Sigmoid colon (tissue), 7 donors: ENCODE results near the gene ZNF76. TPM values are rescaled to one million over a fixed set of nuclear protein-coding genes. Genes with fewer than 3 reads are reported as not detected.
A peak's percentile ranks its signal among the peaks of the same experiment; 100 is the strongest.

Experiments
- DNase-seq: peaks from one replicate; pipeline ENCODE4 v3.0.0-alpha.2; 2019
- H3K27ac ChIP-seq, 4 donors: fragments of 200-600 bp; sonication (generic); one replicate each; pipeline ENCODE4 v1.5.1; 2016 to 2019; ENCODE audit warnings: mild to moderate bottlenecking in 1 of 4
- H3K27me3 ChIP-seq, 3 donors: fragments of 200-600 bp; sonication (generic); one replicate each; pipeline ENCODE4 v1.5.1; 2019; ENCODE audit warnings: mild to moderate bottlenecking in 1 of 3
- H3K36me3 ChIP-seq, 4 donors: fragments of 200-600 bp; sonication (generic); one replicate each; pipeline ENCODE4 v1.5.1; 2016 to 2019
- H3K4me1 ChIP-seq, 4 donors: fragments of 200-600 bp; sonication (generic); one replicate each; pipeline ENCODE4 v1.5.1; 2017 to 2019
- H3K4me3 ChIP-seq, 4 donors: fragments of 200-600 bp; sonication (generic); one replicate each; pipeline ENCODE4 v1.5.1; 2017 to 2019; ENCODE audit warnings: mild to moderate bottlenecking in 2 of 4, moderate library complexity in 1 of 4
- H3K9me3 ChIP-seq, 4 donors: fragments of 200-600 bp in 3 of 4; sonication (generic) in 3 of 4; one replicate each; pipeline versions ENCODE4 v1.5.1 to v1.6.1; 2013 to 2019
- EP300 ChIP-seq, 4 donors: sonication (generic); formaldehyde crosslinking; IDR thresholded peaks; one replicate each; pipeline ENCODE4 v1.6.1; 2017; ENCODE audit warnings: antibody characterized with exemption in 4 of 4
- POLR2A ChIP-seq, 2 donors: fragments of 450-650 bp; IDR thresholded peaks; one replicate each; pipeline ENCODE4 v1.6.1; 2016; ENCODE audit warnings: antibody characterized with exemption in 2 of 2, mild to moderate bottlenecking in 2 of 2, moderate library complexity in 2 of 2
- POLR2AphosphoS5 ChIP-seq, 4 donors: sonication (generic); formaldehyde crosslinking; IDR thresholded peaks; one replicate each; pipeline ENCODE4 v1.6.1; 2017; ENCODE audit warnings: antibody characterized with exemption in 4 of 4
- WGBS, 2 donors: extraction: QIAGEN DNeasy Blood & Tissue Kit; methylation state at CpG; one replicate each; pipeline ENCODE4 v1.1.7; 2013; 5-methylcytosine and 5-hydroxymethylcytosine counted together
- intact Hi-C: fragments of 100-400 bp; cut with DNase I; formaldehyde crosslinking; loops from one replicate; pipeline ENCODE4 v1.15.1; 2023
- polyA plus RNA-seq, 3 donors: library from polyadenylated mRNA; stranded (reverse); fragments of 200-250 nt; gene quantifications; one replicate each; pipeline ENCODE4 v1.2.3, GENCODE V29; 2013
- total RNA-seq, 4 donors: library from RNA; depleted of rRNA; stranded (reverse); fragments of >200 nt; gene quantifications; one replicate each; pipeline ENCODE4 v1.1.0, GENCODE V29; 2016
- TF ChIP-seq, protein P1 (sequence below), 4 experiments: fragments of 450-650 bp in 3 of 4; fragments of 200-600 bp in 1 of 4; IDR thresholded peaks; one replicate each; pipeline ENCODE4 v1.5.1; 2016 to 2019; ENCODE audit warnings: antibody characterized with exemption in 4 of 4, mild to moderate bottlenecking in 3 of 4, moderate library complexity in 2 of 4
- donor health status: healthy with polysubstance abuse.
- donor health status: Bipolar disorder and iron deficiency.
- donor health status: healthy.

The ZNF76 gene
- total and polyA plus RNA-seq, 7 donors: 14.3 to 59.8 (median 29.3) TPM

GRCh38 chr6:35240838-35241801 is 18.4 kb upstream of the ZNF76 start:
- no peak overlapping the region for H3K4me3 ChIP-seq
- H3K9me3 ChIP-seq: no peaks in the 10 kb centered on the region
- TF ChIP-seq, protein P1, sequence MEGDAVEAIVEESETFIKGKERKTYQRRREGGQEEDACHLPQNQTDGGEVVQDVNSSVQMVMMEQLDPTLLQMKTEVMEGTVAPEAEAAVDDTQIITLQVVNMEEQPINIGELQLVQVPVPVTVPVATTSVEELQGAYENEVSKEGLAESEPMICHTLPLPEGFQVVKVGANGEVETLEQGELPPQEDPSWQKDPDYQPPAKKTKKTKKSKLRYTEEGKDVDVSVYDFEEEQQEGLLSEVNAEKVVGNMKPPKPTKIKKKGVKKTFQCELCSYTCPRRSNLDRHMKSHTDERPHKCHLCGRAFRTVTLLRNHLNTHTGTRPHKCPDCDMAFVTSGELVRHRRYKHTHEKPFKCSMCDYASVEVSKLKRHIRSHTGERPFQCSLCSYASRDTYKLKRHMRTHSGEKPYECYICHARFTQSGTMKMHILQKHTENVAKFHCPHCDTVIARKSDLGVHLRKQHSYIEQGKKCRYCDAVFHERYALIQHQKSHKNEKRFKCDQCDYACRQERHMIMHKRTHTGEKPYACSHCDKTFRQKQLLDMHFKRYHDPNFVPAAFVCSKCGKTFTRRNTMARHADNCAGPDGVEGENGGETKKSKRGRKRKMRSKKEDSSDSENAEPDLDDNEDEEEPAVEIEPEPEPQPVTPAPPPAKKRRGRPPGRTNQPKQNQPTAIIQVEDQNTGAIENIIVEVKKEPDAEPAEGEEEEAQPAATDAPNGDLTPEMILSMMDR (IDR thresholded peaks at IDR 0.05): peak; percentile 84 to 97 (median 93)
- no peak for TF ChIP-seq POLR2AphosphoS5 (IDR thresholded peaks at IDR 0.05)
- peak overlapping the region in 1 of 4 donors; percentile 14 for H3K27ac ChIP-seq
- H3K27me3 ChIP-seq: no peaks in the 10 kb centered on the region
- intact Hi-C loops: loop anchor here (1.0 to 5.0 kb wide), 3 partner anchors 34 to 254 kb away; no protein-coding TSS in a partner anchor
- peaks cover 0 to 39% (median 34%) of the 10 kb centered on the region in 4 donors for H3K4me1 ChIP-seq
- WGBS, 2 donors: 42 to 50% methylated on average over 12 of the region's 12 CpGs
- DNase-seq: peak; percentile 82
- H3K36me3 ChIP-seq: peaks cover 0 to 26% (median 5%) of the 10 kb centered on the region in 4 donors

DNA sequence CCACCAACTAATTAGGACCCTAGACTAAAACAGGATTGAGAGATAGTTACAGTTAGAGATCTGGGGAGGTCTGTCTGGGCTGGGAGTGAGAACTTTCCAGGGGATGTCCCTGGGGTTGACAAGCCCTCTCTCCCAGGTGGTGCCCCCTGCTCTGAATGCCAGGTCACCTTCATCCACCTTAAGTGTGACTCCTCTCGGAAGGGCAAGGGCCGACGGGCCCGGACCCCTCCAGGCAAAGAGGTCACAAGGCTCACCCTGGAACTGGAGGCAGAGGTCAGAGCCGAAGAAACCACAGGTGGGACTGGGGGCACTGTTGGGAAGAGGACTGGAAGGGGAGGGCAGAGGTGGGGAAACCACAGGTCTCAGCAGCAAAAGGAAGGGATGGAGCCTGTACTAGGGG is 17.0 kb upstream of the ZNF76 start:
- DNase-seq: no peak
- intact Hi-C loops: loop anchor here (5.0 kb wide), 2 partner anchors 35 to 255 kb away; no protein-coding TSS in a partner anchor
- WGBS, 2 donors: 94 to 96% methylated on average over 5 of the region's 5 CpGs
- Histone ChIP-seq H3K27ac (no peak overlapping the region), H3K4me3 (no peak overlapping the region), H3K4me1 (peaks cover 0 to 32% (median 27%) of the 10 kb centered on the region in 4 donors), H3K27me3 (no peaks in the 10 kb centered on the region), H3K36me3 (peaks cover 0 to 32% (median 5%) of the 10 kb centered on the region in 4 donors), H3K9me3 (no peaks in the 10 kb centered on the region)
- TF ChIP-seq, protein P1 (IDR thresholded peaks at IDR 0.05): no peak
- TF ChIP-seq EP300 (IDR thresholded peaks at IDR 0.05): no peak
- no peak for TF ChIP-seq POLR2AphosphoS5 (IDR thresholded peaks at IDR 0.05)
- no peak for TF ChIP-seq POLR2A (IDR thresholded peaks at IDR 0.05)

DNA sequence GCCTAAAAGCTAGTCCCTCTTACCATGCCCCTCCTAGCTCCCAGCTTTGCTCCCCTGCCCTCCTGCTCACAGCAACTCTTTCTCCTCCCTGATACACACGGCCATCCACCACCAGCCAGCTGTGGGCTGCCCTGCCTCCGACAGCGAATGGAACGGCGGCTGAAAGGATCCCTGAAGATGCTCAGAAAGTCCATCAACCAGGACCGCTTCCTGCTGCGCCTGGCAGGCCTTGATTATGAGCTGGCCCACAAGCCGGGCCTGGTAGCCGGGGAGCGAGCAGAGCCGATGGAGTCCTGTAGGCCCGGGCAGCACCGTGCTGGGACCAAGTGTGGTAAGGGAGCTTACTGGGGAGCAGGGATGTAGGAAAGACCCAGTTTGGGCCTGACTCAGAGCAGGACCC is 16.6 kb upstream of the ZNF76 start:
- TF ChIP-seq POLR2AphosphoS5 (IDR thresholded peaks at IDR 0.05) (no peak), POLR2A (IDR thresholded peaks at IDR 0.05) (no peak), EP300 (IDR thresholded peaks at IDR 0.05) (no peak)
- TF ChIP-seq, protein P1 (IDR thresholded peaks at IDR 0.05): no peak
- no peak overlapping the region for H3K27ac ChIP-seq
- DNase-seq: no peak
- WGBS, 2 donors: 95 to 96% methylated on average over 13 of the region's 13 CpGs
- H3K4me3 ChIP-seq: no peak overlapping the region
- peaks cover 0 to 32% (median 25%) of the 10 kb centered on the region in 4 donors for H3K4me1 ChIP-seq
- intact Hi-C loops: loop anchor here (5.0 kb wide), 2 partner anchors 36 to 256 kb away; no protein-coding TSS in a partner anchor
- no peaks in the 10 kb centered on the region for H3K27me3 ChIP-seq
- peaks cover 0 to 32% (median 5%) of the 10 kb centered on the region in 4 donors for H3K36me3 ChIP-seq
- no peaks in the 10 kb centered on the region for H3K9me3 ChIP-seq

- Histone ChIP-seq H3K27ac (no peak overlapping the region), H3K4me3 (no peak overlapping the region), H3K36me3 (peaks cover 0 to 32% (median 5%) of the 10 kb centered on the region in 4 donors), H3K27me3 (no peaks in the 10 kb centered on the region), H3K9me3 (no peaks in the 10 kb centered on the region), H3K4me1 (peaks cover 0 to 32% (median 24%) of the 10 kb centered on the region in 4 donors)
- 69 to 86% methylated on average over 17 of the region's 17 CpGs for WGBS, 2 donors
- intact Hi-C loops: loop anchor here (5.0 kb wide), 2 partner anchors 36 to 256 kb away; no protein-coding TSS in a partner anchor
- no peak for DNase-seq
- no peak for TF ChIP-seq POLR2A (IDR thresholded peaks at IDR 0.05)
- TF ChIP-seq EP300 (IDR thresholded peaks at IDR 0.05): no peak
- TF ChIP-seq POLR2AphosphoS5 (IDR thresholded peaks at IDR 0.05): no peak
- TF ChIP-seq, protein P1 (IDR thresholded peaks at IDR 0.05): no peak
These were observed 16.1 kb upstream of the ZNF76 start for GRCh38 chr6:35243386-35243958.
